LoVo (cell line): ENCODE measurements around the gene NPTXR.
"Not testable (repeated sequence)": the region's sequence is repeated elsewhere in the genome, so short reads cannot be mapped to it uniquely, and the experiment has no call there.

ENCODE experiments used
- DNase-seq: peaks from one replicate; pipeline ENCODE4 v3.0.0-alpha.2; 2016; ENCODE audit warnings: low spot score

The NPTXR gene

GRCh38 chr22:38868286-38868721 is 24.5 kb upstream of the NPTXR start:
- no peak for DNase-seq

DNA sequence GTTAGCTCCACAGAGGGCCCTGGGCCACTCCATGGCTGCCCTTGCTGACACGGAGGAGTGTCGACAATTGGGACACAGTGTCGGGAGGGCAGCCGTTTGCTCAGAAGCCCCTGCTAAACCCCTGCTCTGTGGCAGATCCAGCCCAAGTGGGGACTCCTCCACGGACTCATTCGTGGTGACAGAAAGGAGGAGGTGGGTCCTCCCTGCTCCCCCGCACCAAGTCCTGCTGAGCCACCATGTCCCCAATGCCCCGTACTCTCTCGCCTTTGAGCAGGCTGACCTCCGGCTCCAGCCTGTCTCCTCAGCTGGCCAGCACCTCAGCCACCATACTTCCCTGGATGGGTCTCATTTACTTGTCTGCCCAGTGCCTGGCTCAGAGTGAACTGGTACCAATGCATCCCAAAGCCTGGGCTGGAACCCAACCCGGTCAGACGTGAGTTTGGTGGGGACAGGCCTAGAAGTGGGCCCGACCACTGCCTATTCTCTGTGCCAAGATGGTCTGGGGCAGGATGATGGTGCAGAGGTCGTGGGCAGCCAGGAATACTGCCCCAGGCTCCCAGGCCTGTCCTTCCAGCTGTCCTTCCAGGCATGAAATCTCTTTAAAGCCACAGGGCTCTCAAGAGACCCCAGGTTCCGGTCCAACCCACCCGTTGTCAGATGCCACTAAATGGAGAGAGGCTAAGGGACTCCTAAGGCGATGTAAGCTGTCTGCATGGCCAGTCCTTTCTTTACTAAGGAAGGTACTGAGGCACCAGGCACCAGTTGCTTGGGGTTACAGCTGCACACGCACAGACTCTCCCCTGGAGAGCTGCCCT is 23.9 kb upstream of the NPTXR start:
- no peak for DNase-seq

- no peak for DNase-seq
These were observed 23.3 kb upstream of the NPTXR start for GRCh38 chr22:38867124-38867455.

DNA sequence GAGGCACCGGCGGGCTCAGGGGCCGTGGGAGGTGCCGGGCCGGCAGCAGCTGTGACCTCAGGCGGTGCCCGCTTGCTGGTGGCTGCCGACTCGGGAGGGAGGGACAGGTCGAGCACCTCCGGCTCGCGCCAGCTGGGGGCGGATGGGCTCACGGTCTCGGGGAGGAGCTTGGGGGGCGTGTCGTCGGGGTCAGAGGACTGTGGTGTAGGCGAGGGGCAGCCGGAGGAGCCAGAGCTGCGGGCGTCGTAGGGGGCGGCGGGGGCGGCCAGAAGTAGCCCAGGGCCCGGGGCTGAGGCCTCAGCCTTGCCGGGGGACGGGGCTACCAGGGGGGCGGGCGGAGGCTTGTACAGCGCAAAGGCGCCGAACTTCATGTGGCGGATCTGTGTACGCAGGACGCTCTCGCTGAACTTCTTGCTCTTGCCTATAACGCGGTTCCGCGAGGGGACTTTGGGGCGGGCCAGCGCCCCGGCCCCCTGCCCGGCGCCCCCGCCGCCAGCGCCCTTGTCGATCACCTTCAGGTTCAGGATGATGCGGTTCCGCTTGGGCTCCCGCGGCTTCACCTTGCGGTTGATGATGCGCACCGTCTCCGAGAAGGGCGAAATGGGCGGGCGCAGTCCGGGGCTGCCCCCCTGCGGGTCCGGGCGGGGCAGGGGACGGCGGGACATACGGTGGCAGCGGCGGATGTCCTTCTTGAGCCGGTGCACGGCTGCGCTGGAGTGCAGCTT is 22.7 kb upstream of the NPTXR start:
- DNase-seq: no peak

DNA sequence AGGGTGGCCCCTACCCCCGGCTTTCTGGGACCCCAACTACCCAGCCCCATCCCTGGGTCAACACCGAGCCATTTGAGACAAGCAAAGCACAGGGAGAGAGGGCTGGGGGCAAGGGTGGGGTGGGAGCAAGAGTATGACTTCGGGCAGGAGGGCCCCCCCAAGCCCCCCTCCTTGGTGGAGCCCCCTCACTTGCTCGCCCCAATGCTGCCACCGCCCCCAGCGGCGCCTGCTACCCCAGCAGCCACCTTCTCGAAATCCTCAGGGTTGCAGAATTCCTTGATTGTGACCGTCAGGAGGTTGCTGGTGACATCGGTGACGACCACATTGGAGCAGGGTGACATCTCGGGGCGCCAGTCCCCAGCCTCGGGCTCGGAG is 22.2 kb upstream of the NPTXR start:
- no peak for DNase-seq

DNA sequence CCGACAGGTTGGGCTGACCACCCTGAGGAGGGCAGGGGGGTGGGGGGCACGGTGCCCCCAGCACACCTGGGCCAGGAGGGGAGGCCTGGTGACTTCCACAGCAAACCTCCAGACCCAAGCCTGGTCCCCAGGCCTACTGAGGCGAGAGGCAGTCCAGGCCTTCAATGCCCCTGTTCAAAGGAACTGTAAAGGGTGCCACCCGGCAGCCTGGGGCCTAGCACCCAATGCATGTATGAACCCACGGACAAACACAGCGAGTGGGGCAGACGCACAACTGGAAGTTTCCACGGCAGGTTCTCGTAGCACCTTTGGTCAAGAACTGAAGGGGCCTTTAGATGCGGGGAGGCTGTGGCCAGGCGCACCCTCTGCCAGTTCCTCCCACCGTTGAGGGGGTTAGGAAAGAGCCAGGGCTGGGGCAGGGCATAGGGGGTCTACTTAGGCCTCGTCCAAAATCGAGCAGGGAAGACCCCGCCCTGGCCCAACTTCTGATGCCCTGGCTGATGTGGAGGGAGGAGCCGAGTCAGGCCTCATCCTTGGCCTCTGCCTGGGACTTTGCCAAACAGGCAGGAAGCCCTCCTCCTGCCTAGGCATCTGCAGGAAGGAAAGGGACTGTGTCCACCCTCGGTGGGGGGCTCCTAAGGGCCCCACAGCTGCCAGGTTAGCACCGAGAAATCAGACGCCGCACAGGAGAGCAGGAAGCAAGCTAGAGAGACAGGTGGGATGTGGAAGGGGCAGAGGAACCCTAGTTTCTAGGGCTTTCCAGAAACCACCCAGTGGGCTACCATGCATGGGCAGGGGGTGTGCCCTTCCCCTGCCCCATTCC is 21.6 kb upstream of the NPTXR start:
- no peak for DNase-seq

GRCh38 chr22:38864361-38865191 is 20.7 kb upstream of the NPTXR start:
- no peak for DNase-seq

DNA sequence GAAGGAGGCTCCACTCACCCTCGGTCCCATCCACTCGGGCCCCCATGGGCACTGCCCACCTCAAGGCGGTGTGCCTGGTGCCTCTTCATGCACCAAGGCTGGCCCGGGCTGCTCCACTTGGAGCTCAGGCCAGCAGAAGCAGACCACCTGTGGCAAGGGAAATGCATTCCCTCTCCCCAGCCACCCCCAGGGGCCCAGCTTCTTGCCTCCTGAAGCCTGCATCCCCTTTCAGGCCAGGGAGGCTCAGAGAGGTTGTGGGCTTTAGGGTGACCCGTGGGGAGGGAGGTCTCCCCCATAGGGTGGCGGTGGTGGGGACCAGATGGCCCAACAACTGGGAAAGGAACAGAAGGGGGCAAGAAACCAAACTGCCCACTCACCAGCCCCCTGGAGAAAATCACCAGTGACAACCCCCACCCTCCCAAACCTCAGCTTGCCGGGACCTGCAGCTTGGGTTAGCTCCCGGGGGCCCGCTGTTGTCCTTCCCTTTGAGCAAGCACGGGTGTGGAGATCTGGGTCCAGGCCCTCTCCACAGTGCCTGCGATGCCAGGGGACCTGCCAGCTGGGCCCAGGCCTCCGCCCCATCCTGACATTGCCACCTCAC is 19.8 kb upstream of the NPTXR start:
- no peak for DNase-seq

DNA sequence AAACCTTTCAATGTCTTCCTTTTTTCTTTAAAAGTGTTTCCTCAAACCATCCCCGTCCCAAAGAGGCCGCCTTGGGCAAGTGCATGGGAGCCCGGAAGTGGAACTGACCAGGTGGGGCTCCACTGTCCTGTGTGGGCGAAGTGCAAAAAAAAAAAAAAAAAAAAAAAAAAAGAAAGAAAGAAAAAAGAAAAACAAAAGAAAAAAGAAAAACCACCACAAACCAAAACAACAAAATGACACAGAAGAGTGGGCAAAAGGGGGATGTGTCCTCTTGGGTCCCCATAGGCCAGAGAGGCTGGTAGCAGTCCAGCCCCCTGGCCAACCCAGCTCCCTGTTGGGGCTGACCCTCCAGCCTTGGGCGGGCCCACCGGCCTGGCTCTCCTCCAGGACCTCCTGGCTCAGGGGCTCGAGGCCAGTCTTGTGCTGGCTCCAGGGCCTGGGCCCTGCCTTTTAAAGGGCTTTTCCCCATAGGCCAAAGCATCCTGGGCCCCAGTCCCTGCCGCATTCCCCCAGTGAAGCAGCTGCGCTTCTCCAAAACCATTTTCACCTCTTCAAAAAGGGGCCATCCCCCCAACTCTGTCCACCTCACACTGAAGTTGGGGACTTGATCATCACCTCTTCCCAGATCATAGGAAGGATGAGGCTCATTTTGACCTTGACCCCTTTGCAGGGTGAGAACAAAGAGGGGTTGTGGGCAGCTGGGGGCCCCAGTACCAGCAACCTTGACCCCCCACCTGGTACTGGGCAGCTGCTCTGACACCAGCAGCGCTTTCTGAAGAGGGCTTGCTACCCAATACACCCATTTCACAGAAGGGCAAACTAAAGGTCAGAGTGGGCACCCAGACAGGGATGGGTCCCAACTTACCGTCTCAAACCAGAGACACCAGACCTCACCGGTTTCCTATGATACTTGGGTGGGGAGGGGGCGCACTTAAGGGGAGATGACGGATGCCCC is 18.8 kb upstream of the NPTXR start:
- DNase-seq: no peak

GRCh38 chr22:38861927-38862326 is 18.1 kb upstream of the NPTXR start:
- DNase-seq: no peak

DNA sequence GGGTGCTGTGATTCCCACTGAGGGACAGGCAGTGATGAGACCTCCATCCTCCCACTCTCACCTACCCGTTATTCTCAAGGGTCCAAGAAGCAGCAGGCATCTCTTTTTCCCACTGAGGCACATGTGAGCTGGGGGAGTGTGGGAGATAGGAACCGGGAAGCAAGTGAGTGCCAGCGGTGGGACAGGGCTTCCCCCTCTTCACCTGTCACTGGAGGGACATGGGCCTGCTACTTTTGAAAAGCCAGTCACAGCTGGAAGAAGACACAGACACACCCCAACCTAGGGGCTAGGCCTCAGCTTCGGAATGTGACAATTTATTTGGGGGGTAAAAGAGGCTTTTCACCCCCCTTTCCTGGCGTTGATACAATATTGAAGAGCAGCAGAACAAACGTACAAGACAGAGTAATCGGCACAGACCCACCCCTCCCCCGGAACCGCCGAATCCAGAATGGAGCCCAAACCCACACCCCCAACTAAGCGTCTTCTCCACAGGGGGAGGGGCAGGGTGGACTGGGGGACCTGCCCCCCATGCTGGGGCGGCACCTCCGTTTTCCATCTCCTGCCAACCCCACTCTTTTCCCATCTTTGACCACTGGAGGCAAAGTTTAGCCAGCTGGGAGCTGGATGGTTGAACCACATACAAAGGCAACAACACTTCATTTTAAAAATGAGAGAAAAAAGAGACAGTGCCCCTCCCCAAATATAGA is 17.5 kb upstream of the NPTXR start:
- DNase-seq: no peak

- no peak for DNase-seq
These were observed 16.7 kb upstream of the NPTXR start for GRCh38 chr22:38860283-38861169.

- DNase-seq: no peak
These were observed 15.9 kb upstream of the NPTXR start for GRCh38 chr22:38859581-38860282.

DNA sequence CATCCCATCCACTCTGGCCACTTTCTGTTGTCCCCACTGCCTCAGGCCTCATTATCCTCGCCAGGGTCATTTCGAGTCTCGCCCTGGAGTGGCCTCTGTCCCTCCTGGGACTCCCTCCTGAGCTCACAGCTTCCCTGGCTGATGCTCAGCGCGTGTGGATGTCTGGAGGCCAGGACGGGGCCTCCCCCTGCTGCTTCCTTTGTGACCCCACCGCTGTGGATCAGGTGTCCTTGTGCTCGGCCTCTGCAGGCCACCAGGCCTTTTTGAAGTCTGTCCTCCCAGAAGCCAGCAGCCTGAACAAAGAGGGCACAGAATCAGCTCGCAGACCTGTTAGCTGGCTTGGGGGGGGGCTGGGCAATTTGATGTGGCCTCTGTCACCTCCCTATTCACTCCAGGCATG is 14.7 kb upstream of the NPTXR start:
- DNase-seq: no peak

GRCh38 chr22:38854476-38854875 is 10.6 kb upstream of the NPTXR start:
- not testable (repeated sequence) for DNase-seq

DNA sequence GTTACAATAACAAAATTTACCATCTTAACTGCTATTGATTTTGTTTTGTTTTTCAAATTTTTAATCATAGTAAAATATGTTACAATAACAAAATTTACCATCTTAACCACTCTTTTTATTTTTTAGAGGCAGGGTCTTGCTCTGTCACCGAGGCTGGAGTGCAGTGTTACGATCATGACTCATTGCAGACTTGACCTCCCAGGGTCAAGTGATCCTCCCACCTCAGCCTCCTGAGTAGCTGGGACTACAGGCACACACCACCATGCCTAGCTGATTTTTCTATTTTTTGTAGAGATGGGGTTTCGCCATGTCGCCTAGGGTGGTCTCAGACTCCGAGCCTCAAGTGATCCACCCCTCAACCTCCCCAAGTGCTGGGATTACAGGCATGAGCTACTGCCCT is 10.1 kb upstream of the NPTXR start:
- DNase-seq: not testable (repeated sequence)

GRCh38 chr22:38853196-38853651 is 9.4 kb upstream of the NPTXR start:
- DNase-seq: no peak

- DNase-seq: no peak
These were observed 8.7 kb upstream of the NPTXR start for GRCh38 chr22:38852522-38852921.
